ENCODE results near the gene KIAA0825.
"Not testable (repeated sequence)": the region's sequence is repeated elsewhere in the genome, so short reads cannot be mapped to it uniquely, and the experiment has no call there.

The KIAA0825 gene

GRCh38 chr5:94361161-94361560 lies 257.2 kb downstream of the KIAA0825 start:
- no peak for TF ChIP-seq CTCF (IDR thresholded peaks at IDR 0.05; ENCODE audit: low read depth, low read length)
- DNase-seq (ENCODE audit: low read depth in 2 of 2): peak in 1 of 2 donors; percentile 15

DNA sequence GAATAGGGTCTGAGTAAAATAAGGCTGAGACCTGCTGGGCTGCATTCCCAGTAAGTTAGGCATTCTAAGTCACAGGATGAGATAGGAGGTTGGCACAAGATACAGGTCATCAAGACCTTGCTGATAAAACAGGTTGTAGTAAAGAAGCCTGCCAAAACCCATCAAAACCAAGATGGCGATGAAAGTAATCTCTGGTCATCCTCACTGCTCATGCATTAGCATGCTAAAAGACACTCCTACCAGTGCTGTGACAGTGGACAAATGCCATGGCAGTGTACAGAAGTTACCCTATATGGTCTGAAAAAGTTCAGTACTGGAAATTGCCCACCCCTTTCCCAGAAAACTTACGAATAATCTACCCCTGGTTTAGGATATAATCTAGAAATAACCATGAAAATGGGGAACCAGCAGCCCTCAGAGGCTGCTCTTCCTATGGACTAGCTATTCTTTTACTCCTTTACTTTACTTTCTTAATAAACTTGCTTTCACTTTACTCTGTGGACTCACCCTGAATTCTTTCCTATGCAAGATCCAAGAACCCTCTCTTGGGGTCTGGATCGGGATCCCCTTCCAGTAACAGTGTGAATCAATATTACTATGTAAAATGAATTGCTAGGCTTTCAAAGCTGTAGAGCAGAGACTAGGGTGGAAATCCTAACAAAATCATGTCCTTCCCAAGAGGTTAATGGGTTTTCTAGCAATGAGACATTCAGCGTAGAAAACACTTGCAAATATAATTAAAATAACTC lies 257.8 kb downstream of the KIAA0825 start:
- no peak for DNase-seq (ENCODE audit: low read depth in 2 of 2)
- TF ChIP-seq CTCF (IDR thresholded peaks at IDR 0.05; ENCODE audit: low read depth, low read length): no peak
- no peak overlapping the region for H3K4me3 ChIP-seq (replicated peaks in 1 of 2; ENCODE audit: low read depth in 2 of 2, low read length in 2 of 2)

More at GRCh38 chr5:94361161-94361560, 257.2 kb downstream of the KIAA0825 start:
- no peak overlapping the region for H3K4me3 ChIP-seq (replicated peaks in 1 of 2; ENCODE audit: low read depth in 2 of 2, low read length in 2 of 2)

DNA sequence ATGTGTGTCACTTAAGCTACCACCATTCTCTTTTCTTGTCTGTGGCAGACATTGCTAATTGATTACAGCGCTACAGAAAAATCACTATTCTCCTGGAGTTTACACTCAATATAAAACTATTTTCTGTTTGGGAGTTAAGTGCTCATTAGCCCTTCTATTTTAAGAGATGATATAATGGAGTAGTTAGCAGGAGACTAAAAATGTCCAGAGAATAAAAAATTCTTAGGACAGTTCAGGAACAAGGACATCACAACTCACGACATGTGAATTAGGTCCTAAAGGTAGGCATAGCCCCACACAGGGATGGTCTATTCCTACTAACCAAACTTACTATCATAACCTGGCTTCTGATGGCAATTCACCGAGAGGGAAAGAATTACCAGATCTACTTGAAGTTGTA lies 258.5 kb downstream of the KIAA0825 start:
- no peak overlapping the region for H3K4me3 ChIP-seq (replicated peaks in 1 of 2; ENCODE audit: low read depth in 2 of 2, low read length in 2 of 2)
- no peak for TF ChIP-seq CTCF (IDR thresholded peaks at IDR 0.05; ENCODE audit: low read depth, low read length)
- no peak for DNase-seq (ENCODE audit: low read depth in 2 of 2)

- DNase-seq (ENCODE audit: low read depth in 2 of 2): no peak
- no peak overlapping the region for H3K4me3 ChIP-seq (replicated peaks in 1 of 2; ENCODE audit: low read depth in 2 of 2, low read length in 2 of 2)
- no peak for TF ChIP-seq CTCF (IDR thresholded peaks at IDR 0.05; ENCODE audit: low read depth, low read length)
Measured at GRCh38 chr5:94355811-94356210, 262.6 kb downstream of the KIAA0825 start.

- H3K4me3 ChIP-seq (replicated peaks in 1 of 2; ENCODE audit: low read depth in 2 of 2, low read length in 2 of 2); DNase-seq (ENCODE audit: low read depth in 2 of 2): not testable (repeated sequence)
Measured at GRCh38 chr5:94354837-94355485, 263.4 kb downstream of the KIAA0825 start.

DNA sequence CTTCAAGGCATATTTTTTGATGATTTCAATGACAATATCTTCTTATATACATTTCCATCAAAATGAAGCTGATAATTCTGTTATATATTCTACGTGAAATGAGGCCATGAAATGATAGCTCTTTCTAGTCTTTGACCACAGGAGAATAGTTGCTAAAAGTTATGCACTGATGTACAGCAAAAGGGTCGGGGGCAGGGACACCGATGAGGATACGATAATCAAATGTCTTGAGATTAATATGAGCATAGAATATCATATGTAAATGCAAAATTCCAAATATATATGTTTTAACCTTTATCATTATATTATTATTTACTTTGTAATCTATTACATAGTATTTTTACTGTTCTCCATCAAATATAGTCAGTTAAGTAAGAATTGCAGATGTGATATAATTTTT lies 264.8 kb downstream of the KIAA0825 start:
- TF ChIP-seq CTCF (IDR thresholded peaks at IDR 0.05; ENCODE audit: low read depth, low read length): no peak
- DNase-seq (ENCODE audit: low read depth in 2 of 2): no peak
- no peak overlapping the region for H3K4me3 ChIP-seq (replicated peaks in 1 of 2; ENCODE audit: low read depth in 2 of 2, low read length in 2 of 2)

DNA sequence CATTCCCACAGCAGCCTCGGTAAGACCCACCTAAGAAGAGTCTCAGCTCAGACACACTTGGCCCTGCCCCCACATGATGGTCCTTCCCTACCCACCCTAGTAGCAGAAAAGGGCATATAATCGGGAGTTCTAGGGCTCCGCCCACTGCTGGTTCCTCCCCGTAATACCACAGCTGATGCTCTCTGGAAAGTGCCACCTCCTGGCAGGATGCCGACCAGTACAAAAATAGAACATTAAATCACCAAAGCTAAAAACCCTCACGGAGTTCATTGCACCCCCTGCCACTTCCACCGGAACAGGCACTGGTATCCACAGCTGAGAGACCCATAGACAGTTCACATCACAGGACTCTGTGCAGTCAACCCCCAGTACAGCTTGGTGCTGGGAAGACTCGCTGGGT lies 271.3 kb downstream of the KIAA0825 start:
- no peak for DNase-seq (ENCODE audit: low read depth in 2 of 2)
- TF ChIP-seq CTCF (IDR thresholded peaks at IDR 0.05; ENCODE audit: low read depth, low read length): no peak
- H3K4me3 ChIP-seq (replicated peaks in 1 of 2; ENCODE audit: low read depth in 2 of 2, low read length in 2 of 2): no peak overlapping the region

All from cardiac fibroblast (primary cell).